SU-DHL-6 (cell line): ENCODE results near the gene CPZ.

Experiments
- CTCF ChIP-seq: fragments of 200-600 bp; sonication (generic); IDR thresholded peaks from one replicate; pipeline ENCODE4 v1.5.1; 2017; ENCODE audit warnings: antibody characterized with exemption, mild to moderate bottlenecking, low read length, moderate library complexity; ENCODE audit not compliant: insufficient read depth, poor library complexity, severe bottlenecking
- EZH2phosphoT487 ChIP-seq: fragments of 200-600 bp; sonication (generic), shearing (Covaris generic); conservative IDR thresholded peaks from 2 replicates; pipeline ENCODE4 v1.6.1; 2018; ENCODE audit warnings: mild to moderate bottlenecking, antibody characterized with exemption, low read length, moderate library complexity, mixed read lengths

GRCh38 chr4:8606476-8606875, 13.9 kb downstream of the CPZ start:
- TF ChIP-seq CTCF = no peak
- TF ChIP-seq EZH2phosphoT487 = no peak
